Cardiac muscle cell (in vitro differentiated cells and primary cell): ENCODE results near the gene SREK1. TPM values are rescaled to one million over a fixed set of nuclear protein-coding genes. Genes with fewer than 3 reads are reported as not detected.

Experiments
- DNase-seq, 2 donors: peaks; one replicate each; pipeline versions ENCODE4 v3.0.0 to v3.0.0-alpha.2; 2010 to 2017; ENCODE audit warnings: low read depth in 1 of 2, low spot score in 1 of 2
- H3K27ac ChIP-seq: fragments of 200-600 bp; sonication (generic); 2 replicates; pipeline ENCODE4 v1.5.1; 2016
- H3K27me3 ChIP-seq: fragments of 200-600 bp; sonication (generic); 2 replicates; pipeline ENCODE4 v1.6.0; 2016; ENCODE audit warnings: control low read depth
- H3K36me3 ChIP-seq: fragments of 200-600 bp; sonication (generic); 2 replicates; pipeline ENCODE4 v1.5.1; 2016; ENCODE audit warnings: control low read depth
- H3K4me1 ChIP-seq: fragments of 200-600 bp; sonication (generic); 2 replicates; pipeline ENCODE4 v1.8.1; 2017; ENCODE audit warnings: low read depth, mild to moderate bottlenecking, mixed run types
- H3K4me3 ChIP-seq: fragments of 200-600 bp; sonication (generic); 2 replicates; pipeline ENCODE4 v1.5.1; 2016; ENCODE audit warnings: mild to moderate bottlenecking
- H3K9me3 ChIP-seq: fragments of 200-600 bp; sonication (generic); 2 replicates; pipeline ENCODE4 v1.5.1; 2017; ENCODE audit warnings: low read depth, mild to moderate bottlenecking, control low read depth
- polyA plus RNA-seq: library from polyadenylated mRNA; unstranded; fragments of >200 nt; fragmentation: Nextera tagmentation; extraction: Ambion mirVana; gene quantifications from 2 replicates; pipeline ENCODE4 v1.2.1, GENCODE V29; 2016
- total RNA-seq: library from RNA; depleted of rRNA; stranded (reverse); fragments of >200 nt; gene quantifications from 2 replicates; pipeline ENCODE4 v1.2.3, GENCODE V29; 2016
- TF ChIP-seq, protein P1 (sequence below): IDR thresholded peaks from 2 replicates; pipeline ENCODE4 v1.5.1; 2012; ENCODE audit warnings: low read depth, mild to moderate bottlenecking, low read length

Gene SREK1
- total and polyA plus RNA-seq, 2 experiments from 2014 or later: 49.8 to 58.9 TPM

- TF ChIP-seq, protein P1, sequence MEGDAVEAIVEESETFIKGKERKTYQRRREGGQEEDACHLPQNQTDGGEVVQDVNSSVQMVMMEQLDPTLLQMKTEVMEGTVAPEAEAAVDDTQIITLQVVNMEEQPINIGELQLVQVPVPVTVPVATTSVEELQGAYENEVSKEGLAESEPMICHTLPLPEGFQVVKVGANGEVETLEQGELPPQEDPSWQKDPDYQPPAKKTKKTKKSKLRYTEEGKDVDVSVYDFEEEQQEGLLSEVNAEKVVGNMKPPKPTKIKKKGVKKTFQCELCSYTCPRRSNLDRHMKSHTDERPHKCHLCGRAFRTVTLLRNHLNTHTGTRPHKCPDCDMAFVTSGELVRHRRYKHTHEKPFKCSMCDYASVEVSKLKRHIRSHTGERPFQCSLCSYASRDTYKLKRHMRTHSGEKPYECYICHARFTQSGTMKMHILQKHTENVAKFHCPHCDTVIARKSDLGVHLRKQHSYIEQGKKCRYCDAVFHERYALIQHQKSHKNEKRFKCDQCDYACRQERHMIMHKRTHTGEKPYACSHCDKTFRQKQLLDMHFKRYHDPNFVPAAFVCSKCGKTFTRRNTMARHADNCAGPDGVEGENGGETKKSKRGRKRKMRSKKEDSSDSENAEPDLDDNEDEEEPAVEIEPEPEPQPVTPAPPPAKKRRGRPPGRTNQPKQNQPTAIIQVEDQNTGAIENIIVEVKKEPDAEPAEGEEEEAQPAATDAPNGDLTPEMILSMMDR: no peak
- Histone ChIP-seq H3K36me3 (no peaks in the 10 kb centered on the region), H3K27ac (no peak overlapping the region), H3K4me3 (no peak overlapping the region), H3K9me3 (no peaks in the 10 kb centered on the region), H3K27me3 (no peaks in the 10 kb centered on the region), H3K4me1 (no peaks in the 10 kb centered on the region)
- no peak for DNase-seq
These were observed 88.2 kb downstream of the SREK1 start for GRCh38 chr5:66232275-66232674.

GRCh38 chr5:66232706-66233445, 88.8 kb downstream of the SREK1 start:
- H3K4me3 ChIP-seq: no peak overlapping the region
- no peak overlapping the region for H3K27ac ChIP-seq
- H3K9me3 ChIP-seq: no peaks in the 10 kb centered on the region
- H3K36me3 ChIP-seq: no peaks in the 10 kb centered on the region
- TF ChIP-seq, protein P1: no peak
- no peaks in the 10 kb centered on the region for H3K4me1 ChIP-seq
- peak in 1 of 2 donors; percentile 52 for DNase-seq
- H3K27me3 ChIP-seq: no peaks in the 10 kb centered on the region

Other genes with a start within 250 kb of the SREK1 start
- gene ERBIN, start 217.7 kb upstream of the SREK1 start, total RNA-seq: 28.9 and 35.1 TPM in 2 replicates
- gene ERBIN, start 217.7 kb upstream of the SREK1 start, polyA plus RNA-seq: 22.3 and 35.2 TPM in 2 replicates